COLO668 (cell line): ENCODE results near the gene PLA2G2D.

ENCODE experiments used
- DNase-seq: peaks from one replicate; lab custom pipeline; 2025; ENCODE audit not compliant: unreplicated experiment; lab: John Stamatoyannopoulos, UW

PLA2G2D gene

GRCh38 chr1:20089328-20090077, 29.8 kb downstream of the PLA2G2D start:
- no peak for DNase-seq

GRCh38 chr1:20087668-20088067, 31.7 kb downstream of the PLA2G2D start:
- no peak for DNase-seq

- DNase-seq: no peak
These were observed 32.5 kb downstream of the PLA2G2D start for GRCh38 chr1:20086800-20087199.

GRCh38 chr1:20083178-20083944, 36.0 kb downstream of the PLA2G2D start:
- no peak for DNase-seq

- no peak for DNase-seq
These were observed 36.6 kb downstream of the PLA2G2D start for GRCh38 chr1:20082772-20083171.

- DNase-seq: no peak
These were observed 38.0 kb downstream of the PLA2G2D start for GRCh38 chr1:20081353-20081810.

GRCh38 chr1:20080441-20081352, 38.6 kb downstream of the PLA2G2D start:
- DNase-seq: no peak

GRCh38 chr1:20079661-20080305, 39.6 kb downstream of the PLA2G2D start:
- no peak for DNase-seq

- DNase-seq: no peak
These were observed 40.6 kb downstream of the PLA2G2D start for GRCh38 chr1:20078711-20079110.

GRCh38 chr1:20078171-20078651, 41.1 kb downstream of the PLA2G2D start:
- no peak for DNase-seq

GRCh38 chr1:20076710-20077461, 42.5 kb downstream of the PLA2G2D start:
- no peak for DNase-seq

- no peak for DNase-seq
These were observed 43.1 kb downstream of the PLA2G2D start for GRCh38 chr1:20076223-20076622.

- DNase-seq: no peak
These were observed 44.0 kb downstream of the PLA2G2D start for GRCh38 chr1:20075345-20075744.

GRCh38 chr1:20074725-20075171, 44.6 kb downstream of the PLA2G2D start:
- DNase-seq: no peak

- no peak for DNase-seq
These were observed 45.1 kb downstream of the PLA2G2D start for GRCh38 chr1:20074055-20074724.

- no peak for DNase-seq
These were observed 46.1 kb downstream of the PLA2G2D start for GRCh38 chr1:20073256-20073655.

- no peak for DNase-seq
These were observed 46.6 kb downstream of the PLA2G2D start for GRCh38 chr1:20072771-20073170.

- DNase-seq: no peak
These were observed 47.9 kb downstream of the PLA2G2D start for GRCh38 chr1:20071416-20071815.

GRCh38 chr1:20070357-20070756, 49.0 kb downstream of the PLA2G2D start:
- no peak for DNase-seq
